Measurements from ENCODE around the gene MEGF11. TPM values are rescaled to one million over a fixed set of nuclear protein-coding genes. Genes with fewer than 3 reads are reported as not detected.

Gene MEGF11
- total RNA-seq, 3 donors from 2014 or later, result not detected

- Mint-ChIP-seq H3K9me3 (no peaks in the 10 kb centered on the region), H3K27me3 (ENCODE audit: low read depth) (peaks cover 13% of the 10 kb centered on the region), H3K36me3 (ENCODE audit: insufficient read depth) (no peaks in the 10 kb centered on the region), H3K4me3 (no peak overlapping the region), H3K4me1 (ENCODE audit: low read depth) (no peaks in the 10 kb centered on the region)
- no peak for ATAC-seq
- no peak for DNase-seq
These were observed 28.6 kb downstream of the MEGF11 start for GRCh38 chr15:66224946-66225345.

GRCh38 chr15:66222273-66223198, 31.0 kb downstream of the MEGF11 start:
- no peaks in the 10 kb centered on the region for H3K9me3 Mint-ChIP-seq
- peaks cover 6% of the 10 kb centered on the region for H3K27me3 Mint-ChIP-seq (ENCODE audit: low read depth)
- H3K4me1 Mint-ChIP-seq (ENCODE audit: low read depth), result no peaks in the 10 kb centered on the region
- H3K4me3 Mint-ChIP-seq, result no peak overlapping the region
- DNase-seq (no peak), ATAC-seq (no peak)
- H3K36me3 Mint-ChIP-seq (ENCODE audit: insufficient read depth), result no peaks in the 10 kb centered on the region

GRCh38 chr15:66221126-66221525, 32.4 kb downstream of the MEGF11 start:
- Mint-ChIP-seq H3K36me3 (ENCODE audit: insufficient read depth) (no peaks in the 10 kb centered on the region), H3K4me1 (ENCODE audit: low read depth) (no peaks in the 10 kb centered on the region), H3K27me3 (ENCODE audit: low read depth) (peaks cover 6% of the 10 kb centered on the region)

GRCh38 chr15:66220601-66221000, 32.9 kb downstream of the MEGF11 start:
- no peaks in the 10 kb centered on the region for H3K4me1 Mint-ChIP-seq (ENCODE audit: low read depth)
- H3K4me3 Mint-ChIP-seq, result no peak overlapping the region
- peaks cover 6% of the 10 kb centered on the region for H3K27me3 Mint-ChIP-seq (ENCODE audit: low read depth)
- H3K9me3 Mint-ChIP-seq, result no peaks in the 10 kb centered on the region
- no peaks in the 10 kb centered on the region for H3K36me3 Mint-ChIP-seq (ENCODE audit: insufficient read depth)
- no peak for ATAC-seq
- DNase-seq, result no peak

More at GRCh38 chr15:66221126-66221525, 32.4 kb downstream of the MEGF11 start:
- no peak overlapping the region for H3K4me3 Mint-ChIP-seq
- DNase-seq (no peak), ATAC-seq (no peak)
- no peaks in the 10 kb centered on the region for H3K9me3 Mint-ChIP-seq

GRCh38 chr15:66219339-66219738, 34.2 kb downstream of the MEGF11 start:
- no peak overlapping the region for H3K4me3 Mint-ChIP-seq
- ATAC-seq (no peak), DNase-seq (no peak)
- peaks cover 6% of the 10 kb centered on the region for H3K27me3 Mint-ChIP-seq (ENCODE audit: low read depth)
- H3K36me3 Mint-ChIP-seq (ENCODE audit: insufficient read depth), result no peaks in the 10 kb centered on the region
- no peaks in the 10 kb centered on the region for H3K4me1 Mint-ChIP-seq (ENCODE audit: low read depth)
- H3K9me3 Mint-ChIP-seq, result no peaks in the 10 kb centered on the region

GRCh38 chr15:66216806-66217205, 36.7 kb downstream of the MEGF11 start:
- ATAC-seq (no peak), DNase-seq (no peak)
- no peaks in the 10 kb centered on the region for H3K4me1 Mint-ChIP-seq (ENCODE audit: low read depth)
- peaks cover 6% of the 10 kb centered on the region for H3K27me3 Mint-ChIP-seq (ENCODE audit: low read depth)
- H3K36me3 Mint-ChIP-seq (ENCODE audit: insufficient read depth), result no peaks in the 10 kb centered on the region
- no peaks in the 10 kb centered on the region for H3K9me3 Mint-ChIP-seq
- no peak overlapping the region for H3K4me3 Mint-ChIP-seq

GRCh38 chr15:66215811-66216210, 37.7 kb downstream of the MEGF11 start:
- ATAC-seq (no peak), DNase-seq (no peak)
- H3K27me3 Mint-ChIP-seq (ENCODE audit: low read depth), result peaks cover 2% of the 10 kb centered on the region
- H3K4me3 Mint-ChIP-seq, result no peak overlapping the region
- H3K36me3 Mint-ChIP-seq (ENCODE audit: insufficient read depth), result no peaks in the 10 kb centered on the region
- H3K9me3 Mint-ChIP-seq, result no peaks in the 10 kb centered on the region
- H3K4me1 Mint-ChIP-seq (ENCODE audit: low read depth), result no peaks in the 10 kb centered on the region

GRCh38 chr15:66214246-66214645, 39.3 kb downstream of the MEGF11 start:
- ATAC-seq, result no peak
- no peak for DNase-seq
- Mint-ChIP-seq H3K4me1 (ENCODE audit: low read depth) (no peaks in the 10 kb centered on the region), H3K4me3 (no peak overlapping the region), H3K36me3 (ENCODE audit: insufficient read depth) (no peaks in the 10 kb centered on the region), H3K27me3 (ENCODE audit: low read depth) (no peaks in the 10 kb centered on the region), H3K9me3 (no peaks in the 10 kb centered on the region)

GRCh38 chr15:66212563-66212921, 41.0 kb downstream of the MEGF11 start:
- no peak for ATAC-seq
- no peaks in the 10 kb centered on the region for H3K9me3 Mint-ChIP-seq

GRCh38 chr15:66211670-66212562, 41.6 kb downstream of the MEGF11 start:
- no peak overlapping the region for H3K4me3 Mint-ChIP-seq
- no peaks in the 10 kb centered on the region for H3K4me1 Mint-ChIP-seq (ENCODE audit: low read depth)
- ATAC-seq, result no peak
- H3K9me3 Mint-ChIP-seq, result no peaks in the 10 kb centered on the region
- no peaks in the 10 kb centered on the region for H3K27me3 Mint-ChIP-seq (ENCODE audit: low read depth)
- no peak for DNase-seq
- H3K36me3 Mint-ChIP-seq (ENCODE audit: insufficient read depth), result no peaks in the 10 kb centered on the region

More at GRCh38 chr15:66212563-66212921, 41.0 kb downstream of the MEGF11 start:
- no peak for DNase-seq
- Mint-ChIP-seq H3K4me3 (no peak overlapping the region), H3K36me3 (ENCODE audit: insufficient read depth) (no peaks in the 10 kb centered on the region), H3K4me1 (ENCODE audit: low read depth) (no peaks in the 10 kb centered on the region), H3K27me3 (ENCODE audit: low read depth) (no peaks in the 10 kb centered on the region)

GRCh38 chr15:66210684-66211083, 42.9 kb downstream of the MEGF11 start:
- H3K27me3 Mint-ChIP-seq (ENCODE audit: low read depth), result peaks cover 2% of the 10 kb centered on the region
- no peaks in the 10 kb centered on the region for H3K36me3 Mint-ChIP-seq (ENCODE audit: insufficient read depth)
- DNase-seq (no peak), ATAC-seq (no peak)
- H3K4me3 Mint-ChIP-seq, result no peak overlapping the region
- H3K9me3 Mint-ChIP-seq, result peaks cover 6% of the 10 kb centered on the region
- H3K4me1 Mint-ChIP-seq (ENCODE audit: low read depth), result no peaks in the 10 kb centered on the region

GRCh38 chr15:66198757-66199156, 54.8 kb downstream of the MEGF11 start:
- ATAC-seq, result no peak
- no peaks in the 10 kb centered on the region for H3K36me3 Mint-ChIP-seq (ENCODE audit: insufficient read depth)

GRCh38 chr15:66196602-66197001, 56.9 kb downstream of the MEGF11 start:
- Mint-ChIP-seq H3K9me3 (no peaks in the 10 kb centered on the region), H3K27me3 (ENCODE audit: low read depth) (peaks cover 7% of the 10 kb centered on the region), H3K4me1 (ENCODE audit: low read depth) (no peaks in the 10 kb centered on the region), H3K4me3 (no peak overlapping the region), H3K36me3 (ENCODE audit: insufficient read depth) (no peaks in the 10 kb centered on the region)
- DNase-seq (no peak), ATAC-seq (no peak)

More at GRCh38 chr15:66198757-66199156, 54.8 kb downstream of the MEGF11 start:
- H3K4me1 Mint-ChIP-seq (ENCODE audit: low read depth), result no peaks in the 10 kb centered on the region
- H3K9me3 Mint-ChIP-seq, result no peaks in the 10 kb centered on the region
- no peak overlapping the region for H3K4me3 Mint-ChIP-seq
- DNase-seq, result no peak
- H3K27me3 Mint-ChIP-seq (ENCODE audit: low read depth), result peaks cover 7% of the 10 kb centered on the region

- H3K9me3 Mint-ChIP-seq, result no peaks in the 10 kb centered on the region
- DNase-seq, result no peak
- H3K36me3 Mint-ChIP-seq (ENCODE audit: insufficient read depth), result no peaks in the 10 kb centered on the region
- H3K4me3 Mint-ChIP-seq, result no peak overlapping the region
- no peak for ATAC-seq
- H3K27me3 Mint-ChIP-seq (ENCODE audit: low read depth), result peaks cover 9% of the 10 kb centered on the region
- no peaks in the 10 kb centered on the region for H3K4me1 Mint-ChIP-seq (ENCODE audit: low read depth)
These were observed 57.8 kb downstream of the MEGF11 start for GRCh38 chr15:66195621-66196230.
